C1 segment of cervical spinal cord (tissue), 14 donors: ENCODE data around the gene TOB1.

Experiments used
- DNase-seq, 14 donors: peaks; one replicate each; lab custom pipeline; 2025; lab: John Stamatoyannopoulos, UW

TOB1 gene

DNA sequence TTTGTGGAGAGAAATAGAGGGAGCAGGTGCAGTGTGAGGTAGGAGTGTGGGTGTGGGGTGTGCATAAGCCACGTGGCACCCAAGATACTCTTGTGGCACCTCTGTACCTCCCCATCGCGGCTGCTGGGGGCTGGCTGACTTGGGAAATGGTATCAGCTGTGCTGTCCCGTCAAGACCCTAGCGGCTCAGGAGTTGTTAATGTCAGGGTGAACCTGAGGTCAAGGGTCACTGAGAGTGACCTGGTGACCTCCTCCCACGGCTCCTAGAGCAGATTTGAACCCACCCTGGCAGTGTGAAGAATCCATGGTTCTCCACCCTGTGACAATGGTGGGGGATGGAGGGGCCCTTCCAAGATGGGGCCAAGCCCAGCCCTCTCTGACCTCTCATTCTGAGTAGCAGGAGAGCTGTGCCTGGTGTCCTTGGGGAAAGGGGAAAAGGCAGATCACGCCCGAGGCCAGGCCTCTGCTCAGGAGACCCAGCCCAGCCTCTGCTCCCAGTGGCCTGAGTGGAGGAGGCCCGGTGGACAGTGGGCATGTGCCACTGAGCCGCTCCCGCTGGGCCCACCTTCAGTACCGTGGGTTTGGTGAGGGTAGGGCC is 33.8 kb downstream of the TOB1 start:
- DNase-seq: no peak

GRCh38 chr17:50831471-50831928 is 34.7 kb downstream of the TOB1 start:
- DNase-seq: no peak

GRCh38 chr17:50830994-50831393 is 35.2 kb downstream of the TOB1 start:
- no peak for DNase-seq

GRCh38 chr17:50830352-50830751 is 35.8 kb downstream of the TOB1 start:
- DNase-seq: no peak

DNA sequence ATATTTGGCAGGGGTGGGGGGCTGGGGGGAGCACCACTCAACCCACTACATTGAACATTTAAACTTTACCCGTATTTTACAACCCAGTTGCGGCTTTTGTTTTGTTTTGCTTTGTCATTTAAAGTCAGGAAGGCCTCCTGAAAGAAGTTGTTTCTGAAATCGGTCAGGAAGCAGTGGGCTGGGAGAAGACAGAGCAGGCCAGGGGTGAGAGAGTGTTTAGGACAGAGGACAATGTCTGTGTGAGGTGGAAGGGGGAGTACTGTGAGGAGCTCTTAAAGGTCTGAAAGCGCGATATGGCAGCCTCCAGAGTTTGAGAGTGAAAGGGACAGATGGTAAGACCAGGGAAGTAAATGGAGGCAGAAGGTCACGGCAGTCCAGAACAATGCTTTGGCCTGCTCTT is 36.8 kb downstream of the TOB1 start:
- DNase-seq: no peak

DNA sequence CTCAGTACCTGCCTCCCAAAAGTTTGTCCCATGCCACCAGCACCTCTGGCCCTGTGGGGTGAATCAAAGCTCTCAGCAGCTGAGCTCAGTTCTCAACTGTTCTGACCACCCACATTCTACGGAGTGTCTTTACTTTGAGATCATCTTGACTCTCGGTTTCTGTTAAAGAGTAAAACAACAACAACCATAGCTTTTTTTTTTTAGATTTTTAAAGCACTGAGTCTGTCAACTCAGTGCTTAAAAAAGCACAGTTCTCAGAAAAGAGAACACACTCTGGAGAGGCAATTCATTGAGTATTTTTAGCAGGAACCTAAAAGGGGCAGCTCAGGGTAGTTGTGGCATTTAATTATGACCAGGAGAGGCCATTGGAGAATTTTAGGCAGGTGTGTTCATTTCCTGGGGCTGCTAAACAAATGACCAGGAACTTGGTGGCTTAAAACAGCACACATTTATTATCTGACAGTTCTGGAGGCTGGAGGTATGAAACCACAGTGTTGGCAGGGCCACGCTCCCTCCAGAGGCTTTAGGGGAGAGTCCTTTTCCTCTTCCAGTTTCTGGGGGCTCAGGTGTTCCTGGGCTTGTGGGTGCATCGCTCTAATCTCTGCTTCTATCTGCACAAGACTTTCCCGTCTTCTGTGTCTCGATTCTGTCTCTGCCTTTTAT is 37.5 kb downstream of the TOB1 start:
- DNase-seq: no peak

DNA sequence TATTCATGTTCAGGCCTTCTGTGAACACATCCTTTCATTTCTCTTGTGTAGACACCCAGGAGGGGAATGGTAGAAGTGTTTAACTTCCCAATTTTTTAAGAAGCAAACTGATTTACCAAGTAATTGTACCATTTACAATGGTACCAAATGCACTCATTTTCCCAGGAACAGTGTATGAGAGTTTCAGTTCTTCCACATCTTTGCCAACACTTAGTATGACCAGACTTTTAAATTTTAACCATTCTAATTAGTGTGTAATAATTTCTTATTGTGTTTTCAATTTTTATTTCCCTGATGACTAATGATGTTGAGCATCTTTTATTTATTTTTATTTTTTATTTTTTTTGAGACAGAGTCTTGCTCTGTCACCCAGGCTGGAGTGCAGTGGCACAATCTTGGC is 41.0 kb downstream of the TOB1 start:
- no peak for DNase-seq

DNA sequence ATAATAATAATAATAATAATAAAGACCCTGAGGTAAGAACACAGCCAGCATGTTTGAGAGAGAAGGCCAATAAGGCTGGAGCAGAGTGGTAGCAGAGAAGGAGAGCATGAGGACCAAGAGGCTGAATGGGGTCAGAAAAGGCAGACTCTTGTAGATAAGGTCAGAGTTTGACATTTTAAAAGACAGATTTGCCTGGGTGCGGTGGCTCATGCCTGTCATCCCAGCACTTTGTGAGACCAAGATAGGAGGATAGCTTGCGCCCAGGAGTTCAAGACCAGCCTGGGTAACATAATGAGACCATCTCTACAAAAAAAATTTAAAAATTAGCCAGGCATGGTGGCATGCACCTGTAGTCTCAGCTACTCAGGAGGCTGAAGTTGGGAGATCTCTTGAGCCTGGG is 41.7 kb downstream of the TOB1 start:
- DNase-seq: no peak

GRCh38 chr17:50822550-50822949 is 43.6 kb downstream of the TOB1 start:
- DNase-seq: no peak

GRCh38 chr17:50820651-50821050 is 45.5 kb downstream of the TOB1 start:
- DNase-seq: peak in 2 of 14 donors; percentile 25 to 27

- DNase-seq: no peak
Observed at GRCh38 chr17:50818921-50819657, 47.1 kb downstream of the TOB1 start.

DNA sequence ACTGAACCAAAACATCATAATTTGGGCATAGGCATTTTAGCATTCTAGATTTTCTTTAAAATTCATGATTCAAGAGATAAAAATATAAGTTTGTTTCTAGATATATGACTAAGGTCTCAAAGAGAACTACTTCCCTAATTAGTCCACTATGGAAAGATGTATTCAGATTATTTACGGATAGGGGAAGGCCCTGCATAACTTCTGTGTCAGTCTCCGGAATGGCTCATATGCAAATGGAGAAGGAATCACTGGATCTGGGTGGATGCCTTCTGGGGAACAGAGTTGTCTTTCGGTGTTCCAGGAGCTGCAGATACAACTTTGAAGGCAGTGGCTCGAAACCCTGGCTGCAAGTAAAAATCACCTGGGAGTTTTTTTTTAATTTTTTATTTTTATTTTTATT is 47.9 kb downstream of the TOB1 start:
- DNase-seq: no peak

DNA sequence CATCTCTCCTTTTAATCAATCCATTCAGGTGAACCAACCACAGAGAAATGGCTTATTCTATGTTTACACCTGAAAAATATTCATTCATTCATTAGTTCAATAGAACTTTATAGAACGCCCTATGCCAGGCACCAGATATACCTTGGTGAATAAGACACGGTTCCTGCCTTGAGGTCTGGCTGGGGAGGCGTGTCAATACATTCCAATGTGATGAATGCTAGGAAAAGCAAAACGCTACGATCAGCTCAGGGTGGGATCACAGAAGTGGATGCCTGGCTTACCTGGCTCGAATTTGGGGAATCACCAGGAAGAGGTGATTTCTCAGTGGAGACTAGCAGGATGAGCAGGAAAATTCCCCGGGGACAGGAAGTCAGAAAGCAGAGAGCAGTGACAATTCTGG is 48.3 kb downstream of the TOB1 start:
- no peak for DNase-seq

- peak in 5 of 14 donors; percentile 9 to 54 (median 28) for DNase-seq
Observed at GRCh38 chr17:50816771-50817751, 49.1 kb downstream of the TOB1 start.

DNA sequence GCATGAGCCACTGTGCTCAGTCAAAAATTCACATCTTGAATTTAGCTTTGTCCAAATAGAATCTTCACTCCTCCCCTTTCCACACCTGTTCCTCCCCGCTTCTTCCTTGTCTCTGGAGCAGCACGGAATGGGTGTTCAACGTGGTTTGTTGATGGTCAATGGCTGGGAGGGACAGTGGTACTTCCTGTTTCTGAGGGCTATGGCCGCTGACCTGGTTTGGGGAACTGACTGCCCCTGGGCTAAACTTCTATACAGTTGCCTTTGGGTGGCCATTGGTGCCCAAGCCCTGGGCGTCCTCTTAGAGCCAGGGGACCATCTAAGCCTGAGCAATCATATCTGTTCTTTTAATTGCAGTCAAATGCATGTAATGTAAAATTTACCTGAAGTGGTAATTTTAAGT is 49.9 kb downstream of the TOB1 start:
- no peak for DNase-seq

- DNase-seq: no peak
Observed at GRCh38 chr17:50815400-50815799, 50.8 kb downstream of the TOB1 start.

GRCh38 chr17:50813583-50813982 is 52.6 kb downstream of the TOB1 start:
- DNase-seq: no peak
